ENCODE results near the gene LYSMD2.

GRCh38 chr15:51754267-51754666 is 16.8 kb upstream of the LYSMD2 start:
- no peak for TF ChIP-seq TOE1 (IDR thresholded peaks at IDR 0.05; ENCODE audit: borderline replicate concordance)
- no peak for TF ChIP-seq TOE1 (CRISPR knock-in tag; IDR thresholded peaks at IDR 0.05; ENCODE audit: borderline replicate concordance, low read depth)
- TF ChIP-seq SMAD1 (IDR thresholded peaks at IDR 0.05; ENCODE audit: low read depth, low read length, partially characterized antibody) = no peak
- TF ChIP-seq, protein P1, sequence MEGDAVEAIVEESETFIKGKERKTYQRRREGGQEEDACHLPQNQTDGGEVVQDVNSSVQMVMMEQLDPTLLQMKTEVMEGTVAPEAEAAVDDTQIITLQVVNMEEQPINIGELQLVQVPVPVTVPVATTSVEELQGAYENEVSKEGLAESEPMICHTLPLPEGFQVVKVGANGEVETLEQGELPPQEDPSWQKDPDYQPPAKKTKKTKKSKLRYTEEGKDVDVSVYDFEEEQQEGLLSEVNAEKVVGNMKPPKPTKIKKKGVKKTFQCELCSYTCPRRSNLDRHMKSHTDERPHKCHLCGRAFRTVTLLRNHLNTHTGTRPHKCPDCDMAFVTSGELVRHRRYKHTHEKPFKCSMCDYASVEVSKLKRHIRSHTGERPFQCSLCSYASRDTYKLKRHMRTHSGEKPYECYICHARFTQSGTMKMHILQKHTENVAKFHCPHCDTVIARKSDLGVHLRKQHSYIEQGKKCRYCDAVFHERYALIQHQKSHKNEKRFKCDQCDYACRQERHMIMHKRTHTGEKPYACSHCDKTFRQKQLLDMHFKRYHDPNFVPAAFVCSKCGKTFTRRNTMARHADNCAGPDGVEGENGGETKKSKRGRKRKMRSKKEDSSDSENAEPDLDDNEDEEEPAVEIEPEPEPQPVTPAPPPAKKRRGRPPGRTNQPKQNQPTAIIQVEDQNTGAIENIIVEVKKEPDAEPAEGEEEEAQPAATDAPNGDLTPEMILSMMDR (IDR thresholded peaks at IDR 0.05 in 2 of 3, conservative IDR thresholded peaks at IDR 0.05 in 1 of 3; ENCODE audit: insufficient read depth in 2 of 3, low read depth in 1 of 3, low read length in 3 of 3) = no peak
- TF ChIP-seq MAFK (IDR thresholded peaks at IDR 0.05; ENCODE audit: low read length) = no peak
- TF ChIP-seq CEBPG (CRISPR knock-in tag; IDR thresholded peaks at IDR 0.05) = no peak
- no peak for TF ChIP-seq CEBPG (tag; conservative IDR thresholded peaks at IDR 0.05 in 1 of 2, IDR thresholded peaks at IDR 0.05 in 1 of 2)
- no peak for TF ChIP-seq SRF (CRISPR knock-in tag; IDR thresholded peaks at IDR 0.05)
- TF ChIP-seq ZNF717 (CRISPR knock-in tag; IDR thresholded peaks at IDR 0.05) = no peak
- no peak for TF ChIP-seq FOS (IDR thresholded peaks at IDR 0.05; ENCODE audit: extremely low read depth, insufficient read length)

Data from K562 (cell line).